Colonic mucosa (tissue), 4 donors: Measurements from ENCODE around the gene WFDC1. TPM values are rescaled to one million over a fixed set of nuclear protein-coding genes. Genes with fewer than 3 reads are reported as not detected.

Experiments used
- DNase-seq: peaks from one replicate; pipeline ENCODE4 v3.0.0-alpha.2; 2020
- H3K27ac ChIP-seq: fragments of 200-600 bp; one replicate; pipeline ENCODE4 v1.8.0; 2021
- H3K27me3 ChIP-seq: fragments of 200-600 bp; one replicate; pipeline ENCODE4 v1.8.0; 2021
- H3K36me3 ChIP-seq: fragments of 200-600 bp; one replicate; pipeline ENCODE4 v1.8.0; 2021
- H3K4me1 ChIP-seq: fragments of 200-600 bp; one replicate; pipeline ENCODE4 v1.8.0; 2021; ENCODE audit warnings: mild to moderate bottlenecking
- H3K4me3 ChIP-seq: fragments of 200-600 bp; one replicate; pipeline ENCODE4 v1.8.0; 2021
- H3K9ac ChIP-seq, 2 donors: one replicate each; pipeline ENCODE4 v1.7.0; 2013; ENCODE audit warnings: control low read depth in 2 of 2, low read depth in 2 of 2, low read length in 2 of 2
- H3K9me3 ChIP-seq: fragments of 200-600 bp; one replicate; pipeline ENCODE4 v1.8.0; 2021
- intact Hi-C: fragments of 100-400 bp; cut with DNase I; formaldehyde crosslinking; loops from one replicate; pipeline ENCODE4 v1.14.1; 2022
- total RNA-seq, 2 donors: library from RNA; stranded (reverse); fragmentation: NEBNext Ultra II Directional in 1 of 2; extraction: Animal tissue kit (Norgen Biotek cat#: 25700) in 1 of 2; gene quantifications; one replicate each; pipeline ENCODE4 v1.2.1, GENCODE V29; 2021
- TF ChIP-seq, protein P1 (sequence below): fragments of 200-600 bp; IDR thresholded peaks from one replicate; pipeline ENCODE4 v1.8.0; 2022; ENCODE audit warnings: antibody characterized with exemption, mild to moderate bottlenecking
- donor health status: healthy.
- donor health status: DM: no; HTN: no; CAD: no.
- donor health status: DM: no; HTN: no; CAD: no.

Gene WFDC1
- total RNA-seq, 2 donors from 2014 or later: 4.4 to 17.4 TPM

DNA sequence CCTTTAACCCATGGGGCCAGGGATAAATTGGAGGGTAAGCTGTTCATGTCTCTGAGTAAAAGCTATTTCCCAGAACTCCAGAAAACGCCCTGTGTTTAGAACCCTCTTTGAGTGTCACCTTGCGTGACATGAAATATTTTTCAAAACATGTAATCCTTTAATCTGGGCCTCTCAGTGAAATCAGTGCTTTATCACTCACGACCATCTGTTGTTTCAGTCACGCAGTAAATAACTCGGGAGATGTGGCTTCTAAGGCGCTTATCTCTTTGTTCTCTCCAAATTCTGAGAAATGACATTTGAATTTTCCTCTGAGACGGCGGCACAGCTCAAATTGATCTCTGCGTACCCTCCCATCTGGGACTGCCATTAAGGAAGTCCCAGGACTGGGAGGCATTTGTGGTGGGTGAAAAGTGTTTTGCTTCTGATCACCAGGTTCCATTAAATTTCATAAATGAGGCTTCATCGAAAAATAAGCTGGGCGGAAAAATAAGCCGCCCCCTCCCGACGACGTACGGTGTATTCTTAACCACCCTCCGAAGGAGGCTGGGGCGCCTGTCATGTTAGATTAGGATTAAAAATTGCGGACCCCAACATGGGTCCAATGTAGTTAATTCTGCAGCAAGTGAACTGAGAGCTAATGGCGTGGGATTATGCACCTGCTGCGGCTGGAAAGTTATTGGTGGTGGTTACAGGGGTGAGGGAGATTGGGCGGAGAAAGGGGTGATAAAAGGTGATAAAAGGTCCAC is 12.7 kb downstream of the WFDC1 start:
- Histone ChIP-seq H3K9ac (no peak overlapping the region), H3K4me3 (no peak overlapping the region), H3K27ac (no peak overlapping the region), H3K9me3 (no peaks in the 10 kb centered on the region), H3K27me3 (no peaks in the 10 kb centered on the region), H3K36me3 (no peaks in the 10 kb centered on the region), H3K4me1 (no peaks in the 10 kb centered on the region)
- no peak for DNase-seq
- intact Hi-C loops: no loop called here
- TF ChIP-seq, protein P1, sequence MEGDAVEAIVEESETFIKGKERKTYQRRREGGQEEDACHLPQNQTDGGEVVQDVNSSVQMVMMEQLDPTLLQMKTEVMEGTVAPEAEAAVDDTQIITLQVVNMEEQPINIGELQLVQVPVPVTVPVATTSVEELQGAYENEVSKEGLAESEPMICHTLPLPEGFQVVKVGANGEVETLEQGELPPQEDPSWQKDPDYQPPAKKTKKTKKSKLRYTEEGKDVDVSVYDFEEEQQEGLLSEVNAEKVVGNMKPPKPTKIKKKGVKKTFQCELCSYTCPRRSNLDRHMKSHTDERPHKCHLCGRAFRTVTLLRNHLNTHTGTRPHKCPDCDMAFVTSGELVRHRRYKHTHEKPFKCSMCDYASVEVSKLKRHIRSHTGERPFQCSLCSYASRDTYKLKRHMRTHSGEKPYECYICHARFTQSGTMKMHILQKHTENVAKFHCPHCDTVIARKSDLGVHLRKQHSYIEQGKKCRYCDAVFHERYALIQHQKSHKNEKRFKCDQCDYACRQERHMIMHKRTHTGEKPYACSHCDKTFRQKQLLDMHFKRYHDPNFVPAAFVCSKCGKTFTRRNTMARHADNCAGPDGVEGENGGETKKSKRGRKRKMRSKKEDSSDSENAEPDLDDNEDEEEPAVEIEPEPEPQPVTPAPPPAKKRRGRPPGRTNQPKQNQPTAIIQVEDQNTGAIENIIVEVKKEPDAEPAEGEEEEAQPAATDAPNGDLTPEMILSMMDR: no peak

DNA sequence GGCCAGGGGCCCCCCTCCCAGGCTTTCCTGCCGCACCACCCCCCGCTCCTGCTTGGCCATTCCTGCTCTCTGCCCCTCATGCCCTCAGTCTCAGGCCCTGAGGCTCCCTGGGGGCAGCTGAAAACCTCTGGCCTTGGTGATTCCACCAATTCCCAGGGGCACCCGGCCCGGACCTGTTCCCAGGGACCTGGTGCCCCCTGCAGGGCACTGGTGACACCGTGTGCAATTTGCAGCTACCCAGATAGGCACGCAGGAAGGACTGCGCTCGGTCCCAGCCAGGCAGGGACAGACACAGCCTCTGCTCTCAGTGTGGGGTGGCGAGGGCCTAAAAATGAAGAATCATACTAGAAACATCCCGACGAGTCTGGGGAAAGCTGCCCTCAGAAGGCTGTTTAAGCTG is 13.4 kb downstream of the WFDC1 start:
- Histone ChIP-seq H3K36me3 (no peaks in the 10 kb centered on the region), H3K9ac (no peak overlapping the region), H3K9me3 (no peaks in the 10 kb centered on the region), H3K4me3 (no peak overlapping the region), H3K4me1 (no peaks in the 10 kb centered on the region), H3K27ac (no peak overlapping the region), H3K27me3 (no peaks in the 10 kb centered on the region)
- peak; percentile 51 for DNase-seq
- intact Hi-C loops: no loop called here
- TF ChIP-seq, protein P1: peak; percentile 57

DNA sequence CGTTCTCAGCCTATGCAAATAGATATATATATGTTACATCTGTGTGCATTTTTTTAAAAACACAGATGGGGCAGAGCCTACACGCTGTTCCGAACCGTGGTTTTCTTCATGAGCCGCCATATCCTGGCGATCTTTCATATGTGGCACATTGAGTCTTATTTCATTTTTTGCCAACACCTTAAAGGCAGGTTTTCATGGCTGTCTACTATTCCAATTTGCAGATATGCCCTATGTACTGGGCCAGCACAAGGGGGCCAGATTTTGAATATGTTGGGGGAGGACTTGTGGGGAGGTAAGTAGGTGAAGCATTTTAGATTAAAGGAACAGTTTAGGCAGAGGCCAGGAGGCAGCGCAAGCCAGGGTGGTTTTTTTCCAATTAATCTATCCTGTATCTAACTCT is 16.0 kb downstream of the WFDC1 start:
- Histone ChIP-seq H3K9me3 (no peaks in the 10 kb centered on the region), H3K36me3 (no peaks in the 10 kb centered on the region), H3K4me3 (no peak overlapping the region), H3K4me1 (no peaks in the 10 kb centered on the region), H3K27ac (no peak overlapping the region), H3K9ac (no peak overlapping the region), H3K27me3 (no peaks in the 10 kb centered on the region)
- no peak for DNase-seq
- TF ChIP-seq, protein P1: no peak
- intact Hi-C loops: no loop called here

DNA sequence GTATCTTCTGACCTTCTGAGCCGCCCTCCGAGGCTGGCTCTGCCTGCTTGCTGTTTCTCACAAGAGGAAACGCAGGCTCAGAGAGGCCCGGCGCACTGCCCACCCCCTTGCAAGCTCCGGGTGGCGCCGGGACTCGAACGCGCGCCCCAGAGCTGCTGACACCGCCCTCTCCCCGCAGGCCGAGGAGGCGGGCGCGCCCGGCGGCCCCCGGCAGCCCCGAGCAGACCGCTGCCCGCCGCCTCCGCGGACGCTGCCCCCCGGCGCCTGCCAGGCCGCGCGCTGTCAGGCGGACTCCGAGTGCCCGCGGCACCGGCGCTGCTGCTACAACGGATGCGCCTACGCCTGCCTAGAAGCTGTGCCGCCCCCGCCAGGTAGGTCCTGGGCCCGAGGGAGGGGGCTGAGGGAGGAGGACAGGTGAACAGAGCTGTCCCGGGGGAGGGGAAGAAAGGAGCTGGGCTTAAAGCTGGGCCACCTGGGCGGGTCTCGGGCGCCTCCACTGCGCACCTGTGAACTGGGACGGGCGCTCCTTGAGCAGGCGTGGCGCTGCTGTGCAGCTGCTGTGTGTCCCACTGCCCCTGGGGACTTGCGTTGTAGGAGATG is 18.2 kb downstream of the WFDC1 start:
- intact Hi-C loops: no loop called here
- Histone ChIP-seq H3K9ac (peak overlapping the region; percentile 57 to 58), H3K27me3 (no peaks in the 10 kb centered on the region), H3K4me1 (no peaks in the 10 kb centered on the region), H3K27ac (peak overlapping the region; percentile 47), H3K4me3 (peak overlapping the region; percentile 26), H3K36me3 (no peaks in the 10 kb centered on the region), H3K9me3 (no peaks in the 10 kb centered on the region)
- TF ChIP-seq, protein P1: no peak
- peak; percentile 83 for DNase-seq

DNA sequence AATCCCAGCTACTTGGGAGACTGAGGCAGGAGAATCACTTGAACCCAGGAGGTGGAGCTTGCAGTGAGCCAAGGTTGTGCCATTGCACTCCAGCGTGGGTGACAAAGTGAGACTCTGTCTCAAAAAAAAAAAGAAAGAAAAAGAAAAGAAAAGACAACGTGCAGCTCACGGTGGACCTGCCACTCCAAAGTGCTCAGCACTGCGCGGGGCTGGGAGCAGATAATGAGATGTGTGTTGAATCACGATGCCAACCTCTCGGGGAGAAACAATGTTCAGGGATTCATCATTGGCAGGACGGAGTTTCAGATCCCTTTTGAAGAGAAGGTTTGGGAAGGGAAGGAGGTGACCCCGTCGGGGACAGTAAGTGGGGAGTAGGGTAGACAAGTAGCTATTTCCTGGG is 19.2 kb downstream of the WFDC1 start:
- no peaks in the 10 kb centered on the region for H3K36me3 ChIP-seq
- no peaks in the 10 kb centered on the region for H3K9me3 ChIP-seq
- no peak for DNase-seq
- H3K4me3 ChIP-seq: no peak overlapping the region
- TF ChIP-seq, protein P1: no peak
- H3K27me3 ChIP-seq: no peaks in the 10 kb centered on the region
- intact Hi-C loops: no loop called here
- no peaks in the 10 kb centered on the region for H3K4me1 ChIP-seq
- no peak overlapping the region for H3K27ac ChIP-seq
- H3K9ac ChIP-seq: no peak overlapping the region
